Measurements from ENCODE around the gene SERPINB6. TPM values are rescaled to one million over a fixed set of nuclear protein-coding genes. Genes with fewer than 3 reads are reported as not detected.

SERPINB6 gene
- total RNA-seq, 1 experiment from 2014 or later: 131 TPM

DNA sequence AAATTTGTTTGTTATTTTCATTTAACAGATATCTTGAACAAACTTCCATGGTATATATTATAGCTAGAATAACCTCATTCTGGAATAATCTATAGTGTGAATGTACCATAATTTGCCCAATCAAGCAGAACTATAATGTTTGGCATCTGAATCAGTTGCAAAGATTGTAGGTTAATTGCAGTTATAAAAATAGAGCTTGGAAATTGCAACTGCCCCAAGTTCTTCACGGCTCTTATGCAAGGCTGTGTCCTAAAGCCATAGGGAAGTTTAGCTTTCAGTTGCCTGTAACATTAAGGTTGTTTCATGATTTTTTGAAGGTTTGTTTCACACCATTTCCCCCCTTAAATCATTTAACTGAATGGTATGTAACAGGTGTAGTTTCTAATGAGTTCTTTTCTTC is 47.7 kb upstream of the SERPINB6 start:
- no TSS peak for BruUV-seq (replicated peaks)
- ChIA-PET CTCF (interaction anchor here (0.8 kb wide), 1 partner anchor 17 kb away, joined by 3 read pairs; no protein-coding TSS in a partner anchor), POLR2A (no interaction called here)
- intact Hi-C loops (cut with micrococcal nuclease; ENCODE audit: unreplicated experiment): no loop called here
- Histone ChIP-seq H3K9me3 (ENCODE audit: control insufficient read depth, insufficient read depth, low read depth, low read length) (no peaks in the 10 kb centered on the region), H3K36me3 (ENCODE audit: control insufficient read depth, insufficient read depth, low read length) (no peaks in the 10 kb centered on the region), H3K4me3 (ENCODE audit: low read depth in 2 of 2, low read length in 2 of 2) (no peak overlapping the region), H3K4me1 (ENCODE audit: control insufficient read depth, insufficient read depth, low read length) (0 out of 2 replicates have a peak, but pooled peaks cover 2% of the 10 kb centered on the region), H3K27ac (ENCODE audit: low read length) (no peak overlapping the region), H3K27me3 (ENCODE audit: control insufficient read depth, insufficient read depth, low read length) (no peaks in the 10 kb centered on the region)
- DNase-seq (ENCODE audit: low read depth, low spot score) (no peak), ATAC-seq (no peak)
- in situ Hi-C loops (cut with HindIII; ENCODE audit: low pct_unique_long_range_greater_than_20kb, low sequenced_read_pairs): no loop called here
- TF ChIP-seq REST (IDR thresholded peaks at IDR 0.05; ENCODE audit: insufficient read depth in 1 of 2, low read depth in 2 of 2, low read length in 1 of 2) (no peak), POLR2AphosphoS5 (IDR thresholded peaks at IDR 0.05; ENCODE audit: low read depth, low read length) (no peak), SIN3A (IDR thresholded peaks at IDR 0.05; ENCODE audit: borderline replicate concordance, insufficient read depth, low read depth, low read length) (no peak), TCF7L2 (IDR thresholded peaks at IDR 0.05; ENCODE audit: low read depth, low read length) (no peak)
- TF ChIP-seq, protein P1, sequence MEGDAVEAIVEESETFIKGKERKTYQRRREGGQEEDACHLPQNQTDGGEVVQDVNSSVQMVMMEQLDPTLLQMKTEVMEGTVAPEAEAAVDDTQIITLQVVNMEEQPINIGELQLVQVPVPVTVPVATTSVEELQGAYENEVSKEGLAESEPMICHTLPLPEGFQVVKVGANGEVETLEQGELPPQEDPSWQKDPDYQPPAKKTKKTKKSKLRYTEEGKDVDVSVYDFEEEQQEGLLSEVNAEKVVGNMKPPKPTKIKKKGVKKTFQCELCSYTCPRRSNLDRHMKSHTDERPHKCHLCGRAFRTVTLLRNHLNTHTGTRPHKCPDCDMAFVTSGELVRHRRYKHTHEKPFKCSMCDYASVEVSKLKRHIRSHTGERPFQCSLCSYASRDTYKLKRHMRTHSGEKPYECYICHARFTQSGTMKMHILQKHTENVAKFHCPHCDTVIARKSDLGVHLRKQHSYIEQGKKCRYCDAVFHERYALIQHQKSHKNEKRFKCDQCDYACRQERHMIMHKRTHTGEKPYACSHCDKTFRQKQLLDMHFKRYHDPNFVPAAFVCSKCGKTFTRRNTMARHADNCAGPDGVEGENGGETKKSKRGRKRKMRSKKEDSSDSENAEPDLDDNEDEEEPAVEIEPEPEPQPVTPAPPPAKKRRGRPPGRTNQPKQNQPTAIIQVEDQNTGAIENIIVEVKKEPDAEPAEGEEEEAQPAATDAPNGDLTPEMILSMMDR (IDR thresholded peaks at IDR 0.05): no peak

DNA sequence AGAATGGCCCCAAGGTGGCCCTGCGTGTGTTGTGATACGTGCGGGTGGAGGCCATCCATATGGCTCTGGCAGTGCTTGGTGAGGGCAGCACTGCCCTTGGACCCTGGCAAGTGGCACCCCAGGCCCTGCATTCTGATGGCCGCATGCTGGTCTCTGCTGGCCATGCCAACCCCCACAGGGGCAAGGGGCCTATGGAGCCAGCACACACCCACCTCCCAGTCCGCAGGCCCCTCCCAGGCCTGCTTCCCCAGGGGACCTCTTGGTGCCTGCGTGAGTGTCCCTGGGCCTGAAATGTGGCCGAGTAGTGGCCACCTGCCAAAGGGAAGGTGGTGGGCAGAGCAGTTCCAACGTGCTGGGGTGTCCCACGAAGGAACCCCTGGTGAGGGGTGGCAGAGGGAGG is 45.9 kb upstream of the SERPINB6 start:
- peaks cover 6% of the 10 kb centered on the region for H3K4me1 ChIP-seq (ENCODE audit: control insufficient read depth, insufficient read depth, low read length)
- intact Hi-C loops (cut with micrococcal nuclease; ENCODE audit: unreplicated experiment): no loop called here
- ChIA-PET POLR2A (interaction anchor here (0.6 to 1.2 kb wide), 2 partner anchors 17 to 29 kb away, joined by 4 to 5 read pairs; no protein-coding TSS in a partner anchor), CTCF (no interaction called here)
- in situ Hi-C loops (cut with HindIII; ENCODE audit: low pct_unique_long_range_greater_than_20kb, low sequenced_read_pairs): no loop called here
- no peak for ATAC-seq
- TF ChIP-seq SIN3A (IDR thresholded peaks at IDR 0.05; ENCODE audit: borderline replicate concordance, insufficient read depth, low read depth, low read length) (no peak), TCF7L2 (IDR thresholded peaks at IDR 0.05; ENCODE audit: low read depth, low read length) (no peak), REST (IDR thresholded peaks at IDR 0.05; ENCODE audit: insufficient read depth in 1 of 2, low read depth in 2 of 2, low read length in 1 of 2) (no peak), POLR2AphosphoS5 (IDR thresholded peaks at IDR 0.05; ENCODE audit: low read depth, low read length) (no peak)
- TF ChIP-seq, protein P1 (IDR thresholded peaks at IDR 0.05): no peak
- H3K36me3 ChIP-seq (ENCODE audit: control insufficient read depth, insufficient read depth, low read length): peaks cover 3% of the 10 kb centered on the region; the same call in 1 of the 2 replicates
- H3K27ac ChIP-seq (ENCODE audit: low read length): no peak overlapping the region
- H3K27me3 ChIP-seq (ENCODE audit: control insufficient read depth, insufficient read depth, low read length): no peaks in the 10 kb centered on the region
- no peak overlapping the region for H3K4me3 ChIP-seq (ENCODE audit: low read depth in 2 of 2, low read length in 2 of 2)
- no TSS peak for BruUV-seq (replicated peaks)
- no peaks in the 10 kb centered on the region for H3K9me3 ChIP-seq (ENCODE audit: control insufficient read depth, insufficient read depth, low read depth, low read length)
- no peak for DNase-seq (ENCODE audit: low read depth, low spot score)
